ENCODE measurements around the gene LYRM1.
"Not testable (repeated sequence)": the region's sequence is repeated elsewhere in the genome, so short reads cannot be mapped to it uniquely, and the experiment has no call there.

The LYRM1 gene

GRCh38 chr16:20940871-20941635 is 40.5 kb downstream of the LYRM1 start:
- DNase-seq = no peak

DNA sequence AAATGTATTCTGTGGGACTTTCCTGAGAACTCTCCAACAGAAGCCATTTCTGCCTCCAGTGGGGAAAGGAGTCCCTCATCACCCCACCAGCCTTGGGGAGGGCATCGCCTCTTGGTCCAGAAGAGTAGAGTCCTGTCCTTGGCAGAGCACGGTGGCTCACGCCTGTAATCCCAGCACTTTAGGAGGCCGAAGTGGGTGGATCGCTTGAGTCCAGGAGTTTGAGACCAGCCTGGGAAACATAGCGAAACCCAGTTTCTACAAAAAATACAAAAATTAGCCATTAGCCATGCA is 41.0 kb downstream of the LYRM1 start:
- DNase-seq = no peak

- no peak for DNase-seq
These were observed 41.7 kb downstream of the LYRM1 start for GRCh38 chr16:20942256-20942655.

DNA sequence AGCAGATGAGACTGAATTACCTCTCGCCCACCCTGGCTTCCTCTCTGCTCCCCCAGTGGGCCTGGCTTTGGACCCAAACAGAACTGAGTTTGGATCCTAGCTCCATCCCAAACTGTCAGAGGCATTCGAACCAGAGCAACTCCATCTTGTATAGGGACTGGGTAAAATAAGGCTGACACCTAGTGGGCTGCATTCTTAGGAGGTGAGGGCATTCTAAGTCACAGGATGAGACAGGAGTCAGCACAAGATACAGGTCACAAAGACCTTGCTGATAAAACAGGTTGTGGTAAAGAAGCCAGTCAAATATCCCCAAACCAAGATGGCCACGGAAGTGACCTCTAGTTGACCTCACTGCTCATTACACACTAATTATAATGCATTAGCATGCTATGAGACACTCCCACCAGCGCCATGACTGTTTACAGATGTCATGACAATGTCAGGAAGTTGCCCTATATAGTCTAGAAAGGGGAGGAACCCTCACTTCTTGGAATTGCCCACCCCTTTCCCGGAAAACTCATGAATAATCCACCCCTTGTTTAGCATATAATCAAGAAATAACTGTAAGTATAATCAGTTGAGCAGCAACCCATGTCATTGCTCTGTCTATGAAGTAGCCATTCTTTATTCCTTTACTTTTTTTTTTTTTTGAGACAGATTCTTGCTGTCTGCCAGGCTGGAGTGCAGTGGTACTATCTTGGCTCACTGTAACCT is 44.4 kb downstream of the LYRM1 start:
- DNase-seq = peak; percentile 19

GRCh38 chr16:20945575-20945875 is 45.0 kb downstream of the LYRM1 start:
- not testable (repeated sequence) for DNase-seq

DNA sequence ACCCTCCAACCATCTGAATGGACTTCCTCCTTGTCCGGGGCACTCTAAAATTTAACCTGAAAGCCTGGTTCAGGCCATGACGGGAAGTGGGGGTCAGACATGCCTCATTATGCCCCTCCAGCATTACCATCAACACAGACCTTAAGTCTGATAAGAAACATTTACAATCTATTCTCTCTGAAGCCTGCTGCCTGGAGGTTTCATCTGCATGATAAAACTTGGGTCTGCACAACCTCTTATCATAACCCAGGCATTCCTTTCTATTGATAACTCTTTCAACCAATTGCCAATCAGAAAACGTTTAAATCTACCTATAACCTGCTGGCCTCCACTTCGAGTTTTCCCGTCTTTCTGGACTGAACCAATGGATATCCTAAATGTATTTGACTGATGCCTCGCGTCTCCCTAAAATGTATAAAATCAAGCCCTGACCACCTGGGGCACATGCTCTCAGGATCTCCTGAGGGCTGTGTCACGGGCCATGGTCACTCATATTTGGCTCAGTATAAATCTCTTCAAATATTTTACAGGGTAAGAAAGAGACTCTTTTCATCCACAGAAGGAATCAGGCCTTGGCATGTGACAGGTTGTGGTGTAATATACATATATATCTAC is 45.6 kb downstream of the LYRM1 start:
- DNase-seq = no peak

- DNase-seq = no peak
These were observed 47.9 kb downstream of the LYRM1 start for GRCh38 chr16:20948444-20948843.

DNA sequence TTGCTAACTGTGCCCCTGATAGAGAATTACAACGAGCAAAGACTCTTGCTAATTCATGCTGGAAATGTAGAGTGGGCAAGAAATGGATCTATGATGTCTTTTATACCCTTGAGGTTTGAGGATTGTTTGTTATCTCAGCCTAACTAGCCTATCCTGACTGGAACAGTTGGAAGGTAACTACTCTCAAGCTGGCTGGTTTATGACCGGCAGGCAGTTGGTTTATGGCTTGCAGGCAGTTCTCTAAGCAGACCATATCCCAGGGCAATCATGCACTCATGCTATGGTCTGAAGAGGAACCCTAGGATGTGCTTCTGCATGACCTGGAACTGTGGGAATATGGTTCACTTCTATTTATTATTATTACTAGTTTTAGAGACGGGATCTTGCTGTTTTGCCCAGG is 49.1 kb downstream of the LYRM1 start:
- DNase-seq = no peak

GRCh38 chr16:20950294-20950693 is 49.7 kb downstream of the LYRM1 start:
- DNase-seq = no peak

DNA sequence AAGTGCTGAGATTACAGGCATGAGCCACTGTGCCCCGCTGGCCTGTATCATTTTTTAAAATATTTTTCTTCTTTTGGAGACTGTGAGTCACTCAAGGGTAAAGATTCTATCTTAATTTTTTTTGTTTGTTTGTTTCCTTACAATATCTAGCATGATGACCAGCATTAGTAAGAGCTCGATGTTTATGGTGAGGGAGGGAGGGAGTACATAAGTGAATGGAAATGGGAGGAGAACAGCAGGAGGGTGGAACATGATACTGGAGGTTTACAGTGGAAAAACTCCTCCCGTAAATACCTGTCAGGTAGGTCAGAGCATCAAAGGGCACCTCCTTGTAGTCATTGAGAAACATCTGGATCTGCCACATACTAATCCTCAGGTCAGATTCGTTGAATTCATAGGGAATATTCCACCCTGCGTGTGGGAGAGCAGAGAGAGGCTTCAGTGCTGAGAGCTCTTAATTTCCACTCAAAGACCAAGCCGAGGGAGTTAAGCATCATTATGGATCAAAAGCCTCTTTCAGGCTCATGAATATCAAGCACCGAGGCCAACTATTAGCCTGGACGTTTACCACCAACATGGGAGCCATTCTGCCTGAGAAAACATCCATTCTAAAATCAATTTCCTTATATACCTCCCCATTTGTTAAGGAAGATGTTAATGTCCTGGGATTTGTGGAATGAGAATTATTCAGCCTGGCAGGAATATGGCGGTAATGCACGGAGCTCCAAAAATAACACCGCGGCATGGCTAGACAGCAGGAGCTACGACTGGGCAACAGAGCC is 51.8 kb downstream of the LYRM1 start:
- no peak for DNase-seq

DNA sequence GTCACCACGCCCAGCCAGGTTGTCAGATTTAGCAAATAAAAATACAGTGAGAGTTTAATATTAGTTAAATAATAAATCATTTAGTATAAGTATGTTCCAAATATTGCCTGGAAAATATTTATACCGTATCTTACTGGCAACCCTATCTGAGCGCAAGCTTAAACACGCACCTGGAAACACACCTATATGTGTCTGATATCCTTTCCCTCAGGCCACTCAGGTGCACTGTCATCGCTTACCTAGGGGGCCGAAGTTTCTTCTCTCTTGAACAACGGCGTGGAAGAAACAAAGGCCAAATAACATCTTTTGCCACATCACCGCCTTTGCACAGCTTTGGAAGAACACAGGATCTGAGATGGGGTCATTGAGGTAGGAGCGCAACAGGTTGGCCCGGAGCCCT is 54.0 kb downstream of the LYRM1 start:
- no peak for DNase-seq

DNA sequence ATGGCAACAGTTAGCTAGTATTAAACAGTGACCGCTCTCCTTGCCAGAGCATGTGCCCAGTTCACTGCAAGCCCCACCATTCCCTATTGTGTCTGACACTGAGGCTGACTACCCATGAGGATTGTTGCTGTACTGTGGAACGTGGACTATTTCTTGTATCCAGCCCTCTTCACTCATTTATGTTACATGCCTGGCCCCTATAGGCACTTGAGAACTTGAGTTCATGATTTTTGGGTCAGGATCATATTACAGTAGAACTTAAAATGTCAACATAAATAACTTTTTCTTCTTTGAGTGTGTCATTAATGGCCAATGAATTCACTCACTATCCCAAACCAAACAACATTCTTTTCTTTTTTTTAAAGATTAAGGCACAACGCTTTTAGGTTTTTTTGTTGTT is 55.7 kb downstream of the LYRM1 start:
- DNase-seq = no peak

DNA sequence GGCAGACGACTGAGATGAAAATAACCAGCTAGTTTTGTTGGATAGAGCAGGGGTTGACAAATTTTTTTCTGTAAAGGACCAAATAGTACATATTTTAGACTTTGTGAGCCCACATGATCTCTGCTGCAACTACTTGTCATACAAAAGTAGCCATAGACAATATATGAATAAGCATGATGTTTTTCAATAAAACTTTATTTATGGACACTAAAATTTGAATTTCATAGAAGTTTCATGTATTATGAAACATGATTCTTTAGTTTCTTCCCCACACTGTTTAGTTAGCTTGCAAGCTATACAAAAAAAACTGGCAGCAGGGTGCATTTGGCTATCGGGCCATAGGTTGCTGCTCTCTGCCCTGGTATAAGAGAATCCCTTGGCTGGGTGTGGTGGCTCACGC is 56.6 kb downstream of the LYRM1 start:
- DNase-seq = no peak

DNA sequence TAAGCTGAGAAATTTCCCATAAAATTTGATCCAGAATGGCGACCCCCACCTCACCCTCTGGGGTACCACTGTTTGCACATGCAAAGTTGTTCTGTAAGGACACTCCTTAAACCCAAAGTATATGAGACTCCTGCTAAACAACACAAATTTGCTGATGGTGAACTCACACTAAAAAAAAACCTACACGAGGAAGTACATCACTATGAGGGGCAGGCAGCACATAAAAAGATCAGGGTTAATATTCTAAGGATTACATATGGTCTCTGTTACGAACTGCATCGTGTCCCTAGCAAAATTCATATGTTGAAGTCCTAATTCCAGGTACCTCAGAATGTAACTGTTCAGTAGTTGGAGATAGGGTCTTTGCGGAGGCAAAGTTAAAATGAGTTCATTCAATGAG is 60.3 kb downstream of the LYRM1 start:
- no peak for DNase-seq

DNA sequence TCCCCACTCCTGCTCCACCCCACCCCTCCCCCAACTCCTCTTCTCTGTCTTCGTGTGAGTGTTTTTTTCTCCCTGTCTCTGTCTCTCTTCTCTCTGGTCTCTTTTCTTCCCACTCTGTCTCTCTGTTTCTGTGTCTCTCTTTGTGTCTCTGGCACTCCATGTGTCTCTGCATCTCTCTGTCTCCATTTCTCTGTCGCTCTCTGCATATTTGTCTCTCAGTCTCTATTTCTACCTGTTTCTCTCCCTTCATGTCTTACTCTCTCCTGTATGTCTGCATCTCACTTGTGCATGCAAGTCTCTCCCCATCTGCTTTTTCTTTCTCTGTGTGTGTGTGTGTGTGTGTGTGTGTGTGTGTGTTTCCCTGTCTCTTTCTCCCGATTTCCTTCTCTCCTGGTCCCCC is 68.2 kb downstream of the LYRM1 start:
- DNase-seq = no peak

- DNase-seq = no peak
These were observed 68.8 kb downstream of the LYRM1 start for GRCh38 chr16:20969386-20969785.

DNA sequence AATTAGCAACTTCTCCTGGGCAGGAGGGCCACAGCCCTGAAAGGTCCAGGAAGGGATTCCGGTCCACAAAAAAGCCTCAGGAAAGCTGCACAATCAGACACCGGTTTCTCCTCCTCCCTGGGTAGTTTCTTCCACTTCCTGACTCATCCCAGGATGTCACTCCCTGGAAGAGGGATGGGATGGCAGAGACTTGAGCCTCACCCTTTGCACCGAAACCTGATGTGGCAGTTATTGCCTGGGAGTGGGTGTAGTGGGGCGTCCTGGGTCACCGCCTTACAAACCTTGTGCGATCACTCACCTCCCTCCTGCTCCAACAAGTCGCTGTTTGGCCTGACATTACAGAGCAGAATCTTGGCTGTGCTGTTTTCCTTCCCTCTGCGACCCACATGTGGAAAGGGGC is 70.8 kb downstream of the LYRM1 start:
- no peak for DNase-seq

GRCh38 chr16:20973201-20973600 is 72.6 kb downstream of the LYRM1 start:
- not testable (repeated sequence) for DNase-seq

Measured in EL (cell line).